ENCODE results near the gene WWTR1. TPM values are rescaled to one million over a fixed set of nuclear protein-coding genes. Genes with fewer than 3 reads are reported as not detected.

The WWTR1 gene
- total RNA-seq, 1 experiment from 2014 or later = 36.4 TPM

DNA sequence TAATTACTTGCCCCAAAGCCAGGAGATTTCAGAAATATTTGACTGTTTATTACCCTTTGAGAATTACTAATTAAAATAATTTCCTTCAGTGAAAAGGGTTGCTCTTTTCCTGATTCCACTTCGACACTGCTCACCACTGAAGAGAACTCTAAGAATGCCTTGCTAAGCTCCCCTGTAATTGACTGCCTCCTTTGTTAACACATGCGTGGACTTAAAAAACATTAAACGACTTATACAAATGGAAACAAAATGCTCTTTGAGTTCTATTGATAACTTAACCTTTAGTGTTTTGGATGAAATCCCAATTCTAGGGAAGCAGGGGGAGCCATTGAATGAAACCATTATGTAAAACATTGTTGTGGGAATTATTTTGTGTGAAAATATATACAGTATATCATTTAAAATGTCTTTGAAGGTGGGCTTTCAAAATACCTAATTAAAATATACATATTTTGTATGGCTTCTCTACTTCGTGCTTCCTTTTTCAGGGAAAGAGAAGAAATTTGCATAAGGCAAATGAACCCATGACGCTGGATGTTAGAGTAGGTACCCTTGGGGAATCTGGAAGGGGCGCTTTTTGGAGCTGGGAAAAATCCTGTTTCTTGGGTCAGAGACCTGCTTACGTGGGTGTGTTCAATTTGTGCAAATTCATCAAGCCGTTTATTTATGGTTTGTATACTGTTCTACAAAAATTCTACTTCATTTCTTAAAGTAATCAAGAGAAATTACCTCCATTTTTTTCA, 64.2 kb downstream of the WWTR1 start:
- no peak for DNase-seq (ENCODE audit: low read depth)

DNA sequence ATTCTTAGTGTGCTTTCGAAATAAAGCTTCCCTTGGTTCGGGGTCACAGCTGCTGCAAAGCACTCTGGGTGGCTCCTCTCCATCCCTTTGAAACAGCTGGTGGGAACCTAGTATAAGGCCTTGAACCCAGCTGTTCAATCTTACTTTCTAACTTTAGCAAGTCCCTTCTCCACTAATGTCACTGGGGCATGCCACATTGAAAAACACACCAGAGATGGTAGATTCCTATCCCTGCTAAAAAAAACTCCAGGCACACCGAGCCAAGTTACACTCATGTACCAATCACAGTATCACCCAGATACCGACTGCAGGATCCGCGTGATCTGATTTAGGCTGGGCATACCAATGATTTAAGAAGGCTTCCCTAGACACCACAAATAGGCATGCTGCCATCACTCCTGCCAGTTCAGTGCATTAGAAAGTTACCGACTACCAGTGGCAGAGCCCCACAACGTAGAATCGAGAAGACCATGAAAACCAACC, 65.0 kb downstream of the WWTR1 start:
- peak; percentile 45 for DNase-seq (ENCODE audit: low read depth)

- no peak for DNase-seq (ENCODE audit: low read depth)
Measured at GRCh38 chr3:149590691-149591441, 67.0 kb downstream of the WWTR1 start.

DNA sequence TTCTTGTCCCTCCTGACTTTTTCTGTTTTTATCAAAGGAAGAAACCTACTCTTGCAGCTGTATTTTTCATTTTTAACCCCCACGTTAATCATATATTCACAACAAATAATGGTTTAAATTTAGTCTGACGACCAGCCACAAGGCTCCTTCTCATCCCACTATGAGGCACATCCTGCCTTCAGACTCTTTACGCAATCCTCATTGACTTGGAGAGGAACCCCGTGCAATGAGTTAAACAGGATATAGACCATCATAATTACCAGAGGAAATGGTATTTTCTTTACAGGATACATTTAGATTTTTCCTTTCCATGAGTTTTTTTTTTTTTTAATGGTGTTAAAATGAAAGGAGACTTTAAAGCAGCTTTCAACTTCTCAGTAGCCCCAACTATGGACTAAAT, 68.5 kb downstream of the WWTR1 start:
- peak; percentile 75 for DNase-seq (ENCODE audit: low read depth)

DNA sequence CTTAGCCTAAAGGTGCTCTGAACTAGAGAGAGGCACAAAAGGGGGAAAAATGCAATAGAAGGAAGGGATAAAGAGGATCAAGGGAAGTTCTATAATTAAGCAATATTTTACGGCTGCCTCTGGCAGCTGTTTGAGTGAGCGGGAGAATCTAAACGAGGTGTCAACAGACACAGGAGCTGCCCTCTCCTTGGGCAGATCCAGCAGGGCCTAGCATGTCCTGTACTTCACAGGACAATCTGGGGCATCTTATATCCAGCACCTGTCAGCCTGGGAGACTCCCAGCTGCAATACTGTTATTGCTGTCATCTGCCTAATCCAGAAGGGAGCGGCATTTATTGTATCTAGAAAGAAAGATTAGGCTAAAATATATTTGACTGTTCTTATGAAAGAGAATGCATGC, 68.9 kb downstream of the WWTR1 start:
- DNase-seq (ENCODE audit: low read depth) = no peak

DNA sequence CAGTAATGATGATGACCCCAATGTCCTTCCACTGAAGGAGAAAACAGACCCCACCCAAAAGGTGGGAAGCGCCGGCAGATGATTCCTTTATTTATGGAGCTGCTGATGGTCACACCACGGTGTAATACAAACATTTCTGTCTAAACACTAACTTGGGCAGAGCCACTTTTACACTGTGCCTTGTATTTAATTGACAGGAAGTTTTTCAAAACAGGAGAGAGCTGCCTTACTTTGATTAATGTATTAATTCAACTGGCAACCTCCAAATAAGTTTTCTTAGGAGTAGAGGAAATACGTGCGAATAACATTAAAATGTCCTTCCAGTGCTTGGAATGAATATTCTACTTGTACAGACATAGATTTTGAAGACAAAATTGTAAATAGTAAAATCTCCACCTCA, 70.4 kb downstream of the WWTR1 start:
- no peak for DNase-seq (ENCODE audit: low read depth)

GRCh38 chr3:149586871-149587270, 71.0 kb downstream of the WWTR1 start:
- DNase-seq (ENCODE audit: low read depth) = peak; percentile 90

DNA sequence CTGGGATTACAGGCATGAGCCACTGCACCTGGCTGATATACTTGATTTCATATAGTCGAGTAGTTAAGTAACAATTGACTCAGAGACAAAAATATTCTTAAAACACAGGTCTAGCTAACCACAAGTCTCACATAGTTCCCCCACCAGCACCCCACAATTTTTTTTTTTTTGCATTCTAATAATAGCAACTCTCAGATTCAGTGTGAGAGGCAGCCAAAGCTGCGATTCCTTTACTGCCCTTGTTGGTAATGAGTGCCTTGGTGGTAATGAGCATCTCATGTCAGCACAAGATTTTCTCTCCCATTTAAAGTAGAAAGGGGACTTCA, 72.5 kb downstream of the WWTR1 start:
- DNase-seq (ENCODE audit: low read depth) = peak; percentile 73

- DNase-seq (ENCODE audit: low read depth) = no peak
Measured at GRCh38 chr3:149583921-149584635, 73.7 kb downstream of the WWTR1 start.

- no peak for DNase-seq (ENCODE audit: low read depth)
Measured at GRCh38 chr3:149582395-149582794, 75.4 kb downstream of the WWTR1 start.

- DNase-seq (ENCODE audit: low read depth) = peak; percentile 99
Measured at GRCh38 chr3:149581681-149582370, 76.0 kb downstream of the WWTR1 start.

GRCh38 chr3:149581248-149581647, 76.6 kb downstream of the WWTR1 start:
- DNase-seq (ENCODE audit: low read depth) = peak; percentile 83

GRCh38 chr3:149579838-149580542, 77.8 kb downstream of the WWTR1 start:
- DNase-seq (ENCODE audit: low read depth) = peak; percentile 91

DNA sequence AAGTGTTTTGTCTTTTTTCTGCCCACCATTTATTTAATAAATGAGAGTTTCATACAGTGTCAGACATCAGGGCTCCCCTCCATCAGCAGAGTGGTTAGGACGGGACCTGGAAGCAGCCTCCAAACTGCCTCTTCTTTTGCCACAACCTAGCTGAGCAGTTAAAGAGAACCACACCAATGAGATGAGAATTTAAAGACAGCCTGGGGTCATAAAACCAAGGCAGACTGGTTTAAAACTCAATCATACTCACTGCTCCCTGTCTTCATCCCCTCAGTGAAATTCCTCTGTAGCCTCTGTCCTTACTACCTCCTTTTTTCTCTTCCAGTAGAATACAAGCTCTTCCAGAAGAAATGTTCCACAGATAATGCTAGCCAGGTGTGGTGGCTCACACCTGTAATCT, 78.7 kb downstream of the WWTR1 start:
- DNase-seq (ENCODE audit: low read depth) = peak; percentile 68

GRCh38 chr3:149577801-149578200, 80.0 kb downstream of the WWTR1 start:
- DNase-seq (ENCODE audit: low read depth) = no peak

DNA sequence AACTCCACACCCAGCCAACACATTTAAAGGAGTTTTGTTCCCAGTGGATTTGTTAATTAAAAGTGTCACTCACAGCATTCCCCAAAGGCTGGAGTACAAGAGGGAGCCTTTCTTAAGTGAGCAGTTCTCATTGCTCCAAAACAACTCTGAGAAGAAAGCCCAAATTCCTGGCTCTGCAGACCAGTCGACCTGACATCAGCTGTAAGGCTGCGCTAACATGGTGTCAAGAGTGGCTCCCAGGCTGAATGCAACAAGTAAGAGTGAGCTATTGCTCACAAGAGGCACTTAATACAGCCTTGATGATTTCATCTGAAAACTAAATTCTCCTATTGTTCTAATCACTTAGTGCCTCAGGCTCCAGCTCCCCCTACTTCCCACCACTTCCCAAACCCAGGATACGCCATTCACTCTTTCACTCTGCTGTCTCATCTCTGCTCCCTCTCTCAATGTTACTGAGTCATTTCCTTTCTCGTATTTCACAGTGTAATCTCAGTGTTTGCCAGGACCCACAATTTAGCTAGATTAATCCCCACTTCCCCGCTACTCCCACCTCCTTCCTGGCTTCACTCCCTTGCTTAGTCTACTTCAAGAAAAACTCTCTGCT, 81.8 kb downstream of the WWTR1 start:
- DNase-seq (ENCODE audit: low read depth) = peak; percentile 100

GRCh38 chr3:149575213-149575960, 82.4 kb downstream of the WWTR1 start:
- peak; percentile 90 for DNase-seq (ENCODE audit: low read depth)

DNA sequence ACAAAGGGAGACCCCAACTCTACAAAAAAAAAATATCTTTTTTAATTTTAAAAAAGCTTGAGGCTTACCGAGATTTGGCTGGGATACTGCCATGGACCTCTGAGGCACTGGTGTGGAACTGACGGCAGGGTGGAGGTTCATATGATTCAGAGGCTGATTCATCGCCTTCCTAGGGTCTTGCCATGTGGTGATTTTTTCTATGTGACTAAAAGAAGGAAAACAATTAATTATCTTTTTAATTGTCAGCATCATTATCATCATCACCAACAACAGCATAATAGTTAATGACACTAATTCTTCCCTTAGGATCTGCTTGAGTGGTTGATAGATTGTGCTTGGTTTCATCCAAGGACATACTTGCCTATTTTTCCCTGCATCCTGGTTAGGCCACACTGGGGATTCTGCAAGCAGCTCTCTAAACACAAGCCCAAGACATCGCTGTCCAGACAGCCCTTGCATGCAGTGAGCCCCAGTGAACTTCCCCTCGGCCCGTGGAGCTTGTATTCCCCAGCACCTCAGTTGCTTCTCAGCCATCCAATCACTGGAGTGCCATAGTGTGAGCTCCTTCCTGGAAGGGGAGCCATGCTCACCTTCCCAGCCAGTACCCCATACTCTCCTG, 84.9 kb downstream of the WWTR1 start:
- peak; percentile 86 for DNase-seq (ENCODE audit: low read depth)

DNA sequence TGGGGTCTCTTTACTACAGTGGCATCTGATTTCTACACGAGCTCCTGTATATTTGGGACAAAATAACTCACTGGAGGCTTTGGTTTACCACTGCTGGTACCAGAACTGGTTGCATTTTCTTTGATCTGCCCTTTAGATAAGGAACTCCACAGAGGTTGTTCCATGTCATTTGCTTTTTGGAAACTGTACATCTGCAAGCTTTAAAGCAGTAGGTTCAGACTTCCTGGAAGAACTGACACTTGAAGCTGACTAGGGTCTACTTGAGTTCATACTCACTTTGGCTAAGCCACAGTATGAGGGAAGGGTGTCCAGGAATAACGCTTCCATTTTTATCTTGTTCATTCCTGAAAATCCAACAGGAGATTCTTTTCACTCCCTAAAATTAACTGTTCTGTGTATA, 86.4 kb downstream of the WWTR1 start:
- no peak for DNase-seq (ENCODE audit: low read depth)

DNA sequence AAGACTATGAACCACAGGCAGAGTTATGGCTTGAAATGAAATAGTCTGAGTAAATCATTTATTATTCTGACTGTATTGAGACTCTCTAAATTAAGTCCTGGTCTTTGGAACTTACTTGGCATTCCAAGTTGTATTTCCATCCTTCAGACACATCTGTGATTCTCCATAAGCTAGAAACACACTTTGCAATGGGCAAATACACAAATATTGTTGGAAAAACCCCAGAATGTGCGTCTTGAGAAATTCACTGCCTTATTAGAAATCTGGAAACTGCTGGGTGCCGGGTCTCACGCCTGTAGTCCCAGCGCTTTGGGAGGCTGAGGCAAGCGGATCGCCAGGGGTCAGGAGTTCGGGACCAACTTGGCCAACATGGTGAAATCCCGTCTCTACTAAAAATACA, 87.8 kb downstream of the WWTR1 start:
- DNase-seq (ENCODE audit: low read depth) = no peak
